DOHH2 (cell line): ENCODE measurements around the gene TET1.

Source experiments
- CTCF ChIP-seq: fragments of 200-600 bp; sonication (generic); IDR thresholded peaks from one replicate; pipeline ENCODE4 v1.5.1; 2014; ENCODE audit warnings: antibody characterized with exemption, mild to moderate bottlenecking, low read depth, low read length; ENCODE audit not compliant: poor library complexity, severe bottlenecking
- EZH2phosphoT487 ChIP-seq: fragments of 200-600 bp; sonication (generic); IDR thresholded peaks from 2 replicates; pipeline ENCODE4 v1.6.1; 2017; ENCODE audit warnings: borderline replicate concordance, mild to moderate bottlenecking, antibody characterized with exemption, low read length, moderate library complexity, mixed read lengths

DNA sequence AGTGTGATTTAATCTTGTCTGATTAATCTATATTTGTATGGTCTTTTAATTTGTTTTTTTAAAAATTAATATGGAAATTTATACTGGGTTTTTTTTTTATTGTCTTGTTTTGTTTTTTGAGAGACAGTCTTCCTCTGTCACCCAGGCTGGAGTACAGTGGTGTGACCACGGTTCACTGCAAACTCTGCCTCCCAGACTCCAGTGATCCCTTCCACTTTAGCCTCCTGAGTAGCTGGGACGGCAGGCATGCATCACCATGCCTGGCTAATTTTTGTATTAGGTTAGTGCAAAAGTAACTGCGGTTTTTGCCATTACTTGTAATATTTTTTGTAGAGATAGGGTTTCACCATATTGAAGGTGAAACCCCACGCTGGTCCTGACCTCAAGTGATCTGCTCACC, 73.1 kb downstream of the TET1 start:
- no peak for TF ChIP-seq CTCF
- no peak for TF ChIP-seq EZH2phosphoT487
